ENCODE measurements around the gene MRPS33. TPM values are rescaled to one million over a fixed set of nuclear protein-coding genes. Genes with fewer than 3 reads are reported as not detected.
A peak's percentile ranks its signal among the peaks of the same experiment; 100 is the strongest.
"Not testable (repeated sequence)": the region's sequence is repeated elsewhere in the genome, so short reads cannot be mapped to it uniquely, and the experiment has no call there.

Gene MRPS33
- total RNA-seq, 1 donor, result 20.7 TPM

- TF ChIP-seq CTCF (IDR thresholded peaks at IDR 0.05; ENCODE audit: insufficient read depth, low read depth, low read length), result no peak
- DNase-seq (ENCODE audit: low read depth), result peak; percentile 74
- H3K4me3 ChIP-seq (ENCODE audit: low read depth, low read length), result no peak overlapping the region
Observed at GRCh38 chr7:140972876-140973829, 41.6 kb downstream of the MRPS33 start.

GRCh38 chr7:140972344-140972743 is 42.4 kb downstream of the MRPS33 start:
- TF ChIP-seq CTCF (IDR thresholded peaks at IDR 0.05; ENCODE audit: insufficient read depth, low read depth, low read length), result no peak
- no peak for DNase-seq (ENCODE audit: low read depth)
- H3K4me3 ChIP-seq (ENCODE audit: low read depth, low read length), result no peak overlapping the region

- DNase-seq (ENCODE audit: low read depth), result no peak
- no peak overlapping the region for H3K4me3 ChIP-seq (ENCODE audit: low read depth, low read length)
- no peak for TF ChIP-seq CTCF (IDR thresholded peaks at IDR 0.05; ENCODE audit: insufficient read depth, low read depth, low read length)
Observed at GRCh38 chr7:140967438-140967837, 47.3 kb downstream of the MRPS33 start.

GRCh38 chr7:140966561-140967233 is 48.1 kb downstream of the MRPS33 start:
- DNase-seq (ENCODE audit: low read depth), result no peak
- no peak for TF ChIP-seq CTCF (IDR thresholded peaks at IDR 0.05; ENCODE audit: insufficient read depth, low read depth, low read length)
- H3K4me3 ChIP-seq (ENCODE audit: low read depth, low read length), result no peak overlapping the region

- no peak for DNase-seq (ENCODE audit: low read depth)
- TF ChIP-seq CTCF (IDR thresholded peaks at IDR 0.05; ENCODE audit: insufficient read depth, low read depth, low read length), result no peak
- no peak overlapping the region for H3K4me3 ChIP-seq (ENCODE audit: low read depth, low read length)
Observed at GRCh38 chr7:140961117-140961516, 53.6 kb downstream of the MRPS33 start.

DNA sequence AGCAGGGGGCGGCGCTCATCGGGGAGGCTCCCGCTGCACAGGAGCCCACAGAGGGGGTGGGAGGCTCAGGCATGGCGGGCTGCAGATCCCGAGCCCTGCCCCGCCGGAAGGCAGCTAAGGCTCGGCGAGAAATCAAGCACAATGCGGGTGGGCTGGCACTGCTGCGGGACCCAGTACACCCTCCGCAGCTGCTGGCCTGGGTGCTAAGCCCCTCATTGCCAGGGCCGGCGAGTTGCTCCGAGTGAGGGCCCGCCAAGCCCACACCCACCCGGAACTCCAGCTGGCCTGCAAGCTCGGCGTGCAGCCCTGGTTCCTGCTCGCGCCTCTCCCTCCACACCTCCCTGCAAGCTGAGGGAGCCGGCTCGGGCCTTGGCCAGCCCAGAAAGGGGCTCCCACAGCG is 57.8 kb downstream of the MRPS33 start:
- not testable (repeated sequence) for DNase-seq (ENCODE audit: low read depth)

More for the DNA sequence above, 57.8 kb downstream of the MRPS33 start:
- not testable (repeated sequence) for H3K4me3 ChIP-seq (ENCODE audit: low read depth, low read length)

Small RNA genes lying within 50 kb of the gene (small RNA-seq; reads per million reads assigned to genes)
- gene RNU4-74P, result not detected

Other genes with a start within 250 kb of the MRPS33 start
- 23.2 and 30.7 TPM in 2 replicates for gene BRAF, start 90.0 kb downstream of the MRPS33 start, total RNA-seq
- gene TMEM178B, start 59.1 kb upstream of the MRPS33 start, total RNA-seq, result 0.32 and 0.43 TPM in 2 replicates

Data from fibroblast of villous mesenchyme (primary cell).